ENCODE measurements around the gene UQCRH. TPM values are rescaled to one million over a fixed set of nuclear protein-coding genes. Genes with fewer than 3 reads are reported as not detected.
A peak's percentile ranks its signal among the peaks of the same experiment; 100 is the strongest.
"Not testable (repeated sequence)": the region's sequence is repeated elsewhere in the genome, so short reads cannot be mapped to it uniquely, and the experiment has no call there.

UQCRH gene
- total RNA-seq, 1 donor from 2014 or later: 337 TPM

DNA sequence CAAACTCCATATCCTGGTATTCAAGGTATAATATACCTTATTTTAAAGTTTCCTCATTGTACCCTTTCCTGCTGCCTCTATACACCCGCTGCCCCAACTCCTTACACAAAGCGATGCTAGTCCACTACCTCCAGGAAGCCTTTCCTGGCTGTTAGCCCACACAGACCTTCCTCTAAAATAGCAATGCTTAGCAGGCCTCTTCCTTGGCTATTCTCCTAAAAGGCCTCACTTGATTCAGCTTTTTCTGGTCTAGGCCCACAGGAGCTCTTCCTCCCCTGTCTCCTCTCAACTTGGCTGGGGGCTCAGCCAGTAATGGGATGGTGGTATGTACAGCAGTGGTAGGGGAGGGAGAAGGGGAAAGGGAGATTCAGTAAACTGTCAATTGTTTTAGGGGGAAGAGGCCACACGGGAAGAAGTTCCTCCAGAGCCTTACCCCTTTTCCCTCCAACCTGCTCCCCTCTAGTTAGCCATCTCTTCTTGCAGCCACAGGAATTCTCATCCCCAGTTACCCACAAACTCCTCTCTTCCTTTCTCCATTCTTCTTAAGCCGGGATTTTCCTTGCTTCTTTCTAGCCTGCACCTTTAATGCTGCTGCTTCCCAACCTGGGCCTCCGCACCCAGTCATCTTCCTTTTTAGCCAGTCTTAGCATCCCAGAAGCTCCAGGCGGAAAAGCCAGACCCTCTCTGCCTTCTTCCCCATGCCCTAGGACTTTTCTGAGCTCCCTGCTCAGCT lies 2.7 kb upstream of the UQCRH start:
- peak; percentile 65 for DNase-seq

DNA sequence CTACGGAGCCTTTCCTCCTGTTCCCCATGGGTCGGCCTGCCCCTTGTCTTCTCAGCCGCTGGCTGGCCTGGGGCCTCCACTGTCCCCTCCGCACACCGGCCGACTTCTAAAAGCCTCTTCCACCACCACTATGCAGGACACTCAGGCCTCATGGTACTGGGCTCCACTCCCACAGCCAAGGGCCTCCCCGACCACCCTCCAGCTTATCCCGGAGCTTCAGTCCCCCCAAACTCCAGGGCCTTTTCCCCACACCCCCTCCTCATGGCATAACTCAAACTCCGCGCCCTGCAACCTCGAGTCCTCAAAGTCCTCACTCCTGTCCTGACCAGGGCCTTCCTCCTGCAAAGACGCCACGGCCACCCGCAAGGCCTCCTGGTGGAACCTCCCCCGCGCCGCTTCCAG lies 2.1 kb upstream of the UQCRH start:
- peak; percentile 16 for DNase-seq

DNA sequence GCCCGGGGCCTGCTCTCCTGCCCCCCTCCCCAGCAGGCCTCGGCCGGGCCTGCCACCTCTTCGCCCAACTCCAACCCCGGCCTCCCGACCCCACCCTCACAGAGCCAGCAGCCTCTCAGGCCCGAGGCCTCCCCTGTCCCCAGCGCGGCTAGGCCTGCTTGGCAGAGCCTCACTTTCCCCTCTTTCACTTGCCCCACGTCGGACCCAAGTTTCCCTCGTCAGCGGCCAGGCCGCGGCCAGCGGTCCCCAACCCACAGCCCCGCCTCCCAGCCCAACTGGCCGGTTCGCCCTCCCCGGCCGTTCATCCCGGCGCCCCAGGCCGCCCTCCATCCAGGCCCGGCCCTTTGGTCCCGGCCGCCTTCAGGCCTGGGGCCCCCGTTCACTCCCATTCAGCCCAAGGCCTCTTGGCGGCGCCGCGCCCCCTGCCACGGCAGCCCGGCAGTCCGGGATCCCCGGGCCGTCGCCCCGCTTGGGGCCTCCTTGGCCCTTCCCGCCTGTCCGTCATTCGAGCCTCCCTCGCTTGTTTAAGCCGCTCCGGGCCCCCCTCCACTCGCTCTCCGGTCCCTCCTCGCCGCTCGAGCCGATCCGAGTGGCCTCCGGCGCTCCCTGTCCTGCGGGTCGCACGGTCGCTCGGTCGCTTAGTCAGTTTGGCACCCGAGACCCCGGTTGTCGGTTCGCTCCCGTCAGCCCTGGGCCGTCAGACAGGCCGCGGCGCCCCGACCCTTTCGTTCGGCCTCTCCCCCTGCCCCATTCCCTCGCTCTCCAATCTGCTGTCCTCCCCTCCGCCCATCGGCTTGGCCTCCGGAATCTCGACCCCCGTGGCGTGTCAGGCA lies 1.5 kb upstream of the UQCRH start:
- peak; percentile 69 for DNase-seq

DNA sequence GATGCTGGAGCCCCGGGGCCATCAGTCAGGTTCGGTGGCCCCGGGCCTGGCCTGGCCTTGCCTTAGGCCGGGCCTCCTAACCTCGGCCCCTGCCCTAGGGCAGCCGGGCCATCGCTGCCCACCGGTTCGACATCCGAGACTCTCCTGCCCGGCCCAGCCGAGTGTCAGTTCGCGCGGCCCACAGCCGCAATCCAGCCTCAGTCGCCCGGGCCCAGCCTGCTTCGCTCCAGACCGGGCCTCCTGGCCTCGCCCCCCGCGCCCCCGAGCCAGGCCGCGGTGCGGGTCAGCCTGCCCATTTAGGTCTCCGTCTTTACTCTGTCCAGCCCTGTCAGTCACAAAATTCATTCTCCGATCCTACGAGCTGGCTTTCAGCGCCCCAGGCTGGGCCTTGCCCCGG lies 859 bp upstream of the UQCRH start:
- DNase-seq: no peak

DNA sequence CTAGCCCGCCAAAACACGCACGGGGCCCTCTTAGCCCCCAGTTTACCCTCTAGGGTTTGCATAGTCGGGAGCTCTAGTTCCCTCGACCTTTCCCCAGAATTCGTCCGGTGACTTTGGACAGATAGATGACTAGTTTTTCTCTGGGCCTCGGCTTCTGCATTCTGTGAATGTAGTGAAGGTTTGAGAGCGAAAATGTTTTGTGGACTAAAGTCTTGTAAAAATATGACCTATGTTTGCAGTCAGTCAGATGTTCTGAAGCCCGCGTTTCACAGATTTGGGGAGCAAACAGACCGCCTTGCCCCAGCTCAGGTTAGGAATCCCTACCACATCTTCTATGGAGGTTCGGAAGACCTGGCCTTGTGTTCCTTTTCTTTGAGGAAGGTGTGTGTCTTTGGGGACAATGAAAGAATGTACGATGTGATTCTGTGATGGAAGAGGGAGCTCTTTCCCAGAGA lies 401 bp downstream of the UQCRH start:
- DNase-seq: peak; percentile 18

DNA sequence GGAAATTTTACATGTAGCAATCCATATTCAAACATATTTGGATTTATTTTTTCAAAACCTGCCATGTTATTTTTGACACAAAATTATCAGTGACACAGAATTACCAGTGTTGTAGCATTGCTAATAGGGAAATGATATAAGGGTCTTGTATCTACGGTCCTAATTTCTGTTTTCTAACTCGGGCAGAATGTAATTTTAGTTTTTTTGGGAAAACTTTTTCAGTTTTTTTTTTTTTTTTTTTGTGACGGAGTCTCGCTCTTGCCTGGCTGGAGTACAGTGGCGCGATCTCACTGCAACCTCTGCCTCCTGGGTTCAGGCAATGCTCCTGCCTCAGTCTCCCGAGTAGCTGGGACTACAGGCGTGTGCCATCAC lies 2.6 kb downstream of the UQCRH start:
- DNase-seq: no peak

DNA sequence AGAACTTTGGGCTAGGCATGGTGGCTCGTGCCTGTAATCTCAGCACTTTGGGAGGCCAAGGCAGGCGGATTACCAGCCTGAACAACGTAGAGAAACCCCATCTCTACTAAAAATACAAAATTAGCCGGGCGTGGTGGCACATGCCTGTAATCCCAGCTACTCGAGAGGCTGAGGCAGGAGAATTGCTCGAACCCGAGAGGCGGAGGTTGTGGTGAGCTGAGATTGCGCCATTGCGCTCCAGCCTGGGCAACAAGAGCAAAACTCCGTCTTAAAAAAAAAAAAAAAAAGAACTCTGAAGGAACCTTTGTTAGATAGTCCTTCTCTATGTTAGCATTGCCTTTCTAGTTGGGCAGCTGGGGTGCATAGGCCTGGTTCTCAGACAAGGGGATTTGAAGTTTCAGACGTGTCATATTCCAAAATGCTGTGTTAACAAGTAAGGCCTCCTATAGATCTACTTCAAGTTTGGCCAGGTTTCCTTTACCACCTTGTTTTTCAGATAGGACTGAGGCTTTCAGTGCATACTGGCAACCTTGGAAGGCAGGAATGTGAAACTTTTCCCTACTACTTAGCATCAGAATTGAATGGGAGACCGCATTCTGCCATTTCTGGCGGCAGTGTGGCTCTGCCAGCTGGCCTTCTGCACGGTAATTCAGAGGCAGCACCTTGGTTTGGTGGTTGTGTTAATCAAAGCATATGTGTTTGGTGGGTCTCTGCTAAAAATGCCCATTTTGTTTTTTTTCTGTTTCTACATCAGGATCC lies 6.1 kb downstream of the UQCRH start:
- DNase-seq: no peak

DNA sequence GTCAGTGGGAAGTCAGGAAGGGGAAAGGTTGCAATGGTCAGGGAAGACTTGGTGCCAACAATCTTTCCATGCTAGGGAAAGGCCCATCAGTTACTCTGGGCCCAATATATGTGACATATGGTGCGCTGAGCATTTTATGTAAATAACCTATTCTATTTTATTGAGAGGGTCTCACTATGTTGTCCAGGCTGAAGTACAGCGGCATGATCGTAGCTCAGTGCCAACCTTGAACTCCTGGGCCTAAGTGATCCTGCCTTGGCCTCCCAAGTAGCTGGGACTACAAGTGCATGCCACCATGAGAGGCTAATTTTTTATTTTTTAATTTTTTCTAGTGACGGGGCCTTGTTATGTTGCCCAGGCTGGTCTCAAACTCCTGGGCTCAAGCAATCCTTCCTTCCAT lies 6.8 kb downstream of the UQCRH start:
- no peak for DNase-seq

DNA sequence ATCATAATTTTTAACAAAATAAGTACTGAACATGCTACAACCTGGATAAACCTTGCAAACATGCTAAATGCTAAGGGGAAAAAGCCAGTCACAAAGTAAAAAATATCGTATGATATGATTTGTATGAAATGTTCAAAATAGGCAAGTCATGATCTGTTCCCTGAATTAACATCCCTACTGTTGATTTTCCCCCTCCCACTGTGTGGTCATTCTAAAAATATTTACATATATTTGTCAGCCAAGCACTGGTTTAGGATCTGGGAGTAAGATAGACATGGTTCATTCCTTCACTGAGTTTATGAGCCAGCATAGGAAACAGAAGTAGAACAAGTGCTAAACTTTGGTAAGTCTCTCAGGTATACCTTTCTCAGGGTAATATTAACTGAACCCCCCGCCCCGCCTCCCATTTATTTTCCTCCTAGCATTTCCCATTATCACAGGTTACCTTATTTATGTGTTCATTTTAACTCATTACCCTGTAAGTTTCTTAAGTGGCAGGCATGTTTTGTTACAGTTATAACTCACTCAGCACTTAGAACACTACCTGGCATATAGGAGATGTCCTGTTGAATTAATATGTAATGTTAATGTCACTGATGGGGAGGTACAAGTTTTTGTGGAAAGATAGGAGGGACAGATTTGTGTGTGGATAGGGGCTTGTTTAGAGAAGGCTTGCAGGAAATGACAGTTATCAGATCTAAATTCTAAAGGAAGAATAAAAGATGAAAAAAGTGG lies 12.3 kb downstream of the UQCRH start:
- DNase-seq: no peak

DNA sequence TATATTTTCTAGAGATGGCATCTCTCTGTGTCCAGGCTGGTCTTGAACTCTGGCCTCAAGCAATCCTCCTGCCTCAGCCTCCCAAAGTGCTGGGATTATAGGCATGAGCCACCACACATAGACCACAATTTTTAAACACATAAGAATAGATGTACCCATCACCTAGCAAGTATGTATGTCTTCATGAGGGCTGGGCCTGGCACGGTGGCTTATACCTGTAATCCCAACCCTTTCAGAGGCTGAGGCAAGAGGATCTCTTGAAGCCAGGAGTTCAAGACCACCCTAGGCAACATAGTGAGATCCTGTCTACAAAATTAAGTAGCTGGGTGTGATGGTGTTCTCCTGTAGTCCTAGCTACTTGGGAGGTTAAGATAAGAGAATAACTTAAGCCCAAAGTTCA lies 13.8 kb downstream of the UQCRH start:
- no peak for DNase-seq

DNA sequence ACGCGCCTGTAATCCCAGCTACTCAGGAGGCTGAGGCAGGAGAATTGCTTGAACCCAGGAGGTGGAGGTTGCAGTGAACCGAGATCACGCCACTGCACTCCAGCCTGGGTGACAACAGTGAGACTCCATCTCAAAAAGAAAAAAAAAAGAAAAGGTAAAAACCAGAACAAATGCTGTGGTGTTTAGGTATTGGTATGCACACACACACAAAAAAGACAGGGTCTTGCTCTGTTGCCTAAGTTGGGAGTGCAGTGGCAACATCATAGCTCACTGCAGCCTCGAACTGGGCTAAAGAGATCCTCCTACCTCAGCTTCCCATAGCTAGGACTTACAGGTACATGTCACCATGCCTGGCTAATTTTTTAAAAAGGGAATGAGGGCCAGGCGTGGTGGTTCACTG lies 15.8 kb downstream of the UQCRH start:
- DNase-seq: not testable (repeated sequence)

DNA sequence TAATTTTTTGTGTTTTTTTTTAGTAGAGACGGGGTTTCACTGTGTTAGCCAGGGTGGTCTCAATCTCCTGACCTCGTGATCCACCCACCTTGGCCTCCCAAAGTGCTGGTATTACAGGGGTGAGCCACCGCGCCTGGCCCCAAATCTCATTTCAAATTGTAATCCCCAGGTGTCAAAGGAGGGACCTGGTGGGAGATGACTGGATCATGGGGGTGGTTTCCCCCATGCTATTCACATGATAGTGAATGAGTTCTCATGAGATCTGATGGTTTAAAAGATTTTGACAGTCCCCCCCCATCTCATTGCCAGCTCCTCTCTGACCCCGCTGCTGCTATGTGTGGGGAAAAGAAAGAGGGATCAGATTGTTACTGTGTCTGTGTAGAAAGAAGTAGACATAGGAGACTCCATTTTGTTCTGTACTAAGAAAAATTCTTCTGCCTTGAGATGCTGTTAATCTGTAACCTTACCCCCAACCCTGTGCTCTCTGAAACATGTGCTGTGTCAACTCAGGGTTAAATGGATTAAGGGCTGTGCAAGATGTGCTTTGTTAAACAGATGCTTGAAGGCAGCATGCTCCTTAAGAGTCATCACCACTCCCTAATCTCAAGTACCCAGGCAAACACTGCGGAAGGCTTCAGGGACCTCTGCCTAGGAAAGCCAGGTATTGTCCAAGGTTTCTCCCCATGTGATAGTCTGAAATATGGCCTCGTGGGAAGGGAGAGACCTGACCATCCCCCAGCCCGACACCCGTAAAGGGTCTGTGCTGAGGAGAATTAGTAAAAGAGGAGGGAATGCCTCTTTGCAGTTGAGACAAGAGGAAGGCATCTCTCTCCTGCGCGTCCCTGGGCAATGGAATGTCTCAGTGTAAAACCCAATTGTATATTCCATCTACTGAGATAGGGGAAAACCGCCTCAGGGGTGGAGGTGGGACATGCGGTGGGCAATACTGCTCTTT lies 16.7 kb downstream of the UQCRH start:
- DNase-seq: not testable (repeated sequence)

DNA sequence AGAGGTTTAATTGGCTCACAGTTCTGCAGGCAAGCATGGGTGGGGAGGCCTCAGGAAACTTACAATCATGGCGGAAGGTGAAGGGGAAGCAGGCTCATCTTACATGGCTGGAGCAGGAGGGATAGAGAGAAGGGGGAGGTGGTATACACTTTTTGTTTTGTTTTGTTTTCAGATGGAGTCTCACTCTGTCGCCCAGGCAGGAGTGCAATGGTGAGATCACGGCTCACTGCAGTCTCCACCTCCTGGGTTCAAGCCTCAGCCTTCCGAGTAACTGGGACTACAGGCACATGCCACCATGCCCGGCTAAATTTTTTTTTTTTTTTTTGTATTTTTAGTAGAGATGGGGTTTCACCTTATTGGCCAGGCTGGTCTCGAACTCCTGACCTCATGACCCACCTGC lies 18.7 kb downstream of the UQCRH start:
- DNase-seq: not testable (repeated sequence)

DNA sequence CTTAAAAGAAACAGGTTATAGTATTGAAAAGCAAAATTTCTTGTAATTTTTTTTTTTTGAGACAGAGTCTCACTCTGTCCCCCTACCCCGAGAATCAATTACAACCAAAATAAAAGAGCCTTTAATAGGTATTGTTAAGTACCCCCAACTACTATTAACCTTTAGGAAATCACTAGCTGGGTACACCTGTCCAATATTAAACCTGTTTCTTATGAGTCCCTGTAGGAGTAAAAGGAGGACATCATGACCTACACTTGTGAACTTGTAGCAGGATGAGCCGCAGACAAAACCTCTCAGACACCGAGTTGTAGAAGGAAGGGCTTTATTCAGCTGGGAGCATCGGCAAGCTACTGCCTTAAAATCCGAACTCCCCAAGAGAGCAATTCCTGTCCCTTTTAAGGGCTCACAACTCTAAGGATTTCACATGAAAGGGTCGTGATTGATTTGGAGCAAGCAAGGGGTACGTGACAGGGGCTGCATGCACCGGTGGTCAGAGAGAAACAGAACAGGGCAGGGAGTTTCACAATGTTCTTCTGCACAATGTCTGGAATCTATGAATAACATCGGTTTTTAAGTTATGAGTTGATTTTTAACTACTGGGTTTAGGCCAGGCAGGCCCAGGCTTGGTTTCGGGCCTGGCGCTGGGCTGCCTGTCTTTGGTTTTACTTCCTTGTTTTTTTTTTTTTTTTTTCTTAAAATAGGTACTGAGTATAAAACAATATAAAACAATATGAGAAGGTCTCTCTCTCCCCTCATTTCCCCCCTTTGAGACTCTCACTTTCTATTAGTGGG lies 22.0 kb downstream of the UQCRH start:
- not testable (repeated sequence) for DNase-seq

DNA sequence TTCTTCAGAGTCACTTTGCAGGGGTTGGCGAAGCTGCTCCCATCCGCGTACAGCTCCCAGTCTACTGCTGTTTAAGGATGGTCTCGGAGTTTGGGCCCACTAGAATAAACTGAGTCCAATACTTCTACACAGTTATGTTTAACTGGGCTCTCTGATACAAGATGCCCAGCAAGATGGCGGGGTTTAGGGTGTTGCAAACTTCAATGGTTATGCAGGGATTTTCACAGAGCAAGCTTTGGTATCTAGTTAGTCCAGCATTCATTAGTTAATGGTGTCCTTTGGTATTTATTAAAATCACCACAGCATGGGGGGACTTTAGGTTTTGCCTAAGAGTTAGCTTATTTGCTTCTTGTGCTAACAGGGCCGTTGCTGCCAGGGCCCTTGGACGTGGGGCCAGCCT lies 24.7 kb downstream of the UQCRH start:
- DNase-seq: not testable (repeated sequence)

DNA sequence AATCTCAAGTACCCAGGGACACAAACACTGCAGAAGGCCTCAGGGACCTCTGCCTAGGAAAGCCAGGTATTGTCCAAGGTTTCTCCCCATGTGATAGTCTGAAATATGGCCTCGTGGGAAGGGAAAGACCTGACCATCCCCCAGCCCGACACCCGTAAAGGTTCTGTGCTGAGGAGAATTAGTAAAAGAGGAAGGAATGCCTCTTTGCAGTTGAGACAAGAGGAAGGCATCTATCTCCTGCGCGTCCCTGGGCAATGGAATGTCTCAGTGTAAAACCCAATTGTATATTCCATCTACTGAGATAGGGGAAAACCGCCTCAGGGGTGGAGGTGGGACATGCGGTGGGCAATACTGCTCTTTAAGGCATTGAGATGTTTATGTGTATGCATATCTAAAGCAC lies 26.3 kb downstream of the UQCRH start:
- DNase-seq: not testable (repeated sequence)

DNA sequence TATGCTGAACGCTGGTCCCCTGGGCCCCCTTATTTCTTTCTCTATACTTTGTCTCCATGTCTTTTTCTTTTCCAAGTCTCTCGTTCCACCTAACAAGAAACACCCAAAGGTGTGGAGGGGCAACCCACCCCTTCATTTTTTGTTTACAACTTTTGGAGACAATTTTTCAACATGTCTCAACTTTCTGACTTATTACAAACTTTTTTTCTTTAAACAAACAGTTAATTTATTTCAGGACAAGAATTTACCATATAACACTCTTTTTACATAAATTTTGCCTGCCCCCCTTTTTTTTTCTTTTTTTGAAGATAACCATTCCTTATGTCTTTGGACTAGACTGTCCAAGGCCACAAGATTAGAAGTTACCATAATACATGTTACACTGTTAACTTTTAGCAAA lies 26.9 kb downstream of the UQCRH start:
- not testable (repeated sequence) for DNase-seq

DNA sequence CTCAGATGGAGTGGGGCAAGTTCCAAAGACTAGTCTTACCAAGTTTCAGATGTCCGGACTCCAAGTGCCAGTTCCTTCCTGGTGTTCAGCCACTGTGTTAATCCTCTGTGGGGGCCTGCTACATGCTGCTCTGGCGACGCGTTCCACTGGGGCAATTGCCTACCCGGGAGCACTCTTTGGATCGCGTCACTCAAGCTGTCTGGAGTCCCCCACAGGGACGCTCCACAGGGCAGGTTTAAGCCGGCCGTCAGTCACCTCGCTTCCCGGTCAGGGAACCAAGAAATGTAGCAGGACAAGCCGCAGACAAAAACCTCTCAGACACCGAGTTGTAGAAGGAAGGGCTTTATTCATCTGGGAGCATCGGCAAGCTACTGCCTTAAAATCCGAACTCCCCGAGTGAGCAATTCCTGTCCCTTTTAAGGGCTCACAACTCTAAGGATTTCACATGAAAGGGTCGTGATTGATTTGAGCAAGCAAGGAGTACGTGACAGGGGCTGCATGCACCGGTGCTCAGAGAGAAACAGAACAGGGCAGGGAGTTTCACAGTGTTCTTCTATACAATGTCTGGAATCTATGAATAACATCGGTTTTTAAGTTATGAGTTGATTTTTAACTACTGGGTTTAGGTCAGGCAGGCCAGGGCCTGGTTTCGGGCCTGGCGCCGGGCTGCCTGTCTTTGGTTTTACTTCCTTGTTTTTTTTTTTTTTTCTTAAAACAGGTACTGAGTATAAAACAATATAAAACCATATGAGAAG lies 28.5 kb downstream of the UQCRH start:
- not testable (repeated sequence) for DNase-seq

DNA sequence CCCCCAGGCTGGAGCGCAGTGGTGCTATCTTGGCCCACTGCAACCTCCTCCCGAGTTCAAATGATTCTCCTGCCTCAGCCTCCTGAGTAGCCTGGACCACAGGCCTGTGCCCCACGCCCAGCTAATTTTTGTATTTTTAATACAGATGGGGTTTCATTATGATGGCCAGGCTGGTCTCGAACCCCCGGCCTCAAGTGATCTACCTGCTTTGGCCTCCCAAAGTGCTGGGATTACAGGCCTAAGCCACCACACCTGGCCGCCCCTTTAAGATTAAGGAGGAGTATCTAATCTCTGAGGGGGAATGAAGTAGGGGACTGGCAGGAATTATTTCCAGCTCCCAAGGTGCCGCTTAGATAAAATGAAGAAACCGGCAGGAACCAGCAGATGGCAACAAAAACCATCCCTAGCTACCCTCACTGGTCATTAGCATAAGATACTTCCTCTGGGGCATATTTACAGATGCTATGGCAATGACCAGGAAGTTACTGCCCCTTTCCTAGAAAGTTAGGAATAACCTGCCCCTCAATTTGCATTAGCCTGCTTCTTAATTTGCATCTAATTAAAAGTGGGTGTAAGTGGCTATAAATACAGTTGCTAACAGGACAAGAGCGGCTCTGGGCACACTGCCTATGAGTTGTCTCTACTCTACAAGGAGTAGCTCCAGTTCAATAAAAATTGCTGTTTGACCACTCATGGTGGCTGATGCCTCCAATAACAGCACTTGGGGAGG lies 30.0 kb downstream of the UQCRH start:
- DNase-seq: no peak
